Ovary (tissue), 3 donors: ENCODE data around the gene CHCHD1.

Experiments used
- CTCF ChIP-seq, 3 donors: fragments of 450-650 bp in 2 of 3; fragments of 200-600 bp in 1 of 3; IDR thresholded peaks; one replicate each; pipeline versions ENCODE4 v1.5.1 to v1.8.0; 2016 to 2022; ENCODE audit warnings: antibody characterized with exemption in 3 of 3, mild to moderate bottlenecking in 1 of 3
- EP300 ChIP-seq: sonication (generic); formaldehyde crosslinking; IDR thresholded peaks from one replicate; pipeline ENCODE4 v1.6.1; 2017; ENCODE audit warnings: antibody characterized with exemption
- POLR2A ChIP-seq: fragments of 450-650 bp; IDR thresholded peaks from one replicate; pipeline ENCODE4 v1.6.1; 2017; ENCODE audit warnings: antibody characterized with exemption, mild to moderate bottlenecking, moderate library complexity
- donor health status: DM: no; HTN: no; CAD: no.

DNA sequence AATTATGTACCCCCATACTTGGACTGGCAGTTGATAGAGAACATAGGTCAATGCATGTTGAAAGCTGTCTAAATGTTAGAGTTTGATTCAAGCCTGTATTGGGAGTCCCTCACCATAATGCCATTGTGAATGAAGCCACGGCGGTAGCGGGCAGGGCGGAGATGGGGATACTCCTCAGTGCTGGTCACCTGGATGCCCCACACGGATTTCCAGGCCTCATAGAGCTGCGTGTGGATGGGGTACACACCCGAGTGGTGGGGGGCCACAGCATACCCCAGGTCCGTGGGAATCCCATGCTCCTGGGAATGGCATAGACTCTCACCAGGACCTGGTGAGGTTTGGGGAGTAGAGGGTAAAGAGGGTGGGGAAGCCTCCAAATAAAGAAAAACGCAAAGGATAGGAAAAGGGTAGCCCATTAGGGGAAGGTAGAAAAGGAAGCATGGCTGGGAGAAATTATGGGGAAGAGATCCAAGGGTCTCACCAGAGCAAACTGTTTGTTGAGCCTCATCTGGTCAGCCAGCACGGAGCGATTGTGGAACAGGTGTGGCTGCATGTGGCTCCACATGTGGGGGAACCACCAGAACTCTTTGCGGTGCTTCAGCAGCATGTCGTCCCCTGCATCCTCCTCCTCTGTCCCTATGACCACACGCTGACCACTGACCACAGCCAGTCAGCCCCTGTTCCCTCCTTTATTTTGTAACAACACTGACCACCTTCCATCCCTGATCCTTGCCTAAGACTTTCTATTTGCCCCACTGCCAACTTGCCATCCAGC lies 24.5 kb downstream of the CHCHD1 start:
- TF ChIP-seq CTCF (IDR thresholded peaks at IDR 0.05) (no peak), POLR2A (no peak), EP300 (no peak)
